GM12891 (cell line): Measurements from ENCODE around the gene GPR32.

Source experiments
- POLR2A ChIP-seq: IDR thresholded peaks from 2 replicates; pipeline ENCODE4 v1.6.1; 2011; ENCODE audit warnings: low read depth, low read length, control low read depth
- POLR2AphosphoS5 ChIP-seq: IDR thresholded peaks from 2 replicates; pipeline ENCODE4 v1.6.1; 2011; ENCODE audit warnings: low read depth, low read length, control low read depth
- POU2F2 ChIP-seq: IDR thresholded peaks from 2 replicates; pipeline ENCODE4 v1.6.1; 2011; ENCODE audit warnings: low read depth, mild to moderate bottlenecking, control low read depth, low read length, moderate library complexity
- TAF1 ChIP-seq: IDR thresholded peaks from 2 replicates; pipeline ENCODE4 v1.6.1; 2011; ENCODE audit warnings: low read depth, low read length, control low read depth

- TF ChIP-seq POLR2A (no peak), POU2F2 (no peak), POLR2AphosphoS5 (no peak), TAF1 (no peak)
Observed at GRCh38 chr19:50812474-50812873, 42.2 kb downstream of the GPR32 start.
